ENCODE measurements around the gene SETD3.

Gene SETD3

GRCh38 chr14:99348816-99349614, 131.6 kb downstream of the SETD3 start:
- TF ChIP-seq USF1 (IDR thresholded peaks at IDR 0.05) (no peak), TAF1 (IDR thresholded peaks at IDR 0.05; ENCODE audit: low read depth) (no peak), EGR1 (IDR thresholded peaks at IDR 0.05) (no peak), RAD21 (IDR thresholded peaks at IDR 0.05; ENCODE audit: low read depth) (no peak), ZBTB7A (IDR thresholded peaks at IDR 0.05; ENCODE audit: low read depth) (no peak), EP300 (IDR thresholded peaks at IDR 0.05; ENCODE audit: borderline replicate concordance) (no peak), CREB1 (IDR thresholded peaks at IDR 0.05; ENCODE audit: low read depth) (no peak), NFIC (IDR thresholded peaks at IDR 0.05) (no peak), REST (IDR thresholded peaks at IDR 0.05; ENCODE audit: low read depth) (no peak), TCF12 (IDR thresholded peaks at IDR 0.05; ENCODE audit: low read depth) (no peak), YY1 (IDR thresholded peaks at IDR 0.05; ENCODE audit: low read depth) (no peak), CEBPB (IDR thresholded peaks at IDR 0.05) (no peak), FOXM1 (IDR thresholded peaks at IDR 0.05; ENCODE audit: borderline replicate concordance, low read depth) (no peak), TEAD4 (IDR thresholded peaks at IDR 0.05) (no peak), MAX (IDR thresholded peaks at IDR 0.05) (no peak)

Measured in Ishikawa (cell line).